Measurements from ENCODE around the gene ZBTB8OS. TPM values are rescaled to one million over a fixed set of nuclear protein-coding genes. Genes with fewer than 3 reads are reported as not detected.
A peak's percentile ranks its signal among the peaks of the same experiment; 100 is the strongest.

ZBTB8OS gene
- polyA plus RNA-seq, 3 donors = 40.2 to 85.6 (median 83.3) TPM

- Histone ChIP-seq H3K4me3 (replicated peaks in 1 of 3; ENCODE audit: low read depth in 2 of 3, low read length in 3 of 3) (no peak overlapping the region), H3K9ac (ENCODE audit: insufficient read depth, low read length, poor library complexity, severe bottlenecking) (no peak overlapping the region), H3K4me1 (ENCODE audit: control insufficient read depth in 1 of 2, insufficient read depth in 2 of 2, low read length in 2 of 2) (no peaks in the 10 kb centered on the region), H4K20me1 (ENCODE audit: insufficient read depth, low read length) (peaks cover 6% of the 10 kb centered on the region), H3K36me3 (replicated peaks in 1 of 2; ENCODE audit: control insufficient read depth in 1 of 2, insufficient read depth in 2 of 2, low read length in 2 of 2) (peaks cover 8 to 48% of the 10 kb centered on the region in 2 donors), H3K27ac (ENCODE audit: low read depth in 1 of 2, low read length in 2 of 2) (no peak overlapping the region), H3K27me3 (ENCODE audit: control insufficient read depth in 2 of 2, insufficient read depth in 2 of 2, low read length in 2 of 2) (no peaks in the 10 kb centered on the region), H2AFZ (ENCODE audit: insufficient read depth, low read depth, low read length, poor library complexity, severe bottlenecking) (no peak overlapping the region), H3K4me2 (replicated peaks; ENCODE audit: extremely low read depth, low read length, poor library complexity, severe bottlenecking) (no peak overlapping the region), H3K9me3 (replicated peaks in 1 of 2; ENCODE audit: control insufficient read depth in 1 of 2, insufficient read depth in 1 of 2, low read length in 2 of 2) (no peaks in the 10 kb centered on the region), H3K79me2 (ENCODE audit: insufficient read depth, low read length) (no peaks in the 10 kb centered on the region)
- intact Hi-C loops (cut with micrococcal nuclease) = no loop called here
- Mint-ChIP-seq H3K27ac (peak overlapping the region in 1 of 7 donors; percentile 48), H3K4me1 (peaks cover 5% of the 10 kb centered on the region), H3K36me3 (peaks cover 33 to 42% of the 10 kb centered on the region in 2 donors), H3K27me3 (ENCODE audit: low read depth in 3 of 3) (peaks cover 0 to 4% (median under 1%) of the 10 kb centered on the region in 3 donors), H3K9me3 (peaks cover 0 to 2% (median 0%) of the 10 kb centered on the region in 7 donors), H3K4me3 (no peak overlapping the region)
- TF ChIP-seq, protein P1, sequence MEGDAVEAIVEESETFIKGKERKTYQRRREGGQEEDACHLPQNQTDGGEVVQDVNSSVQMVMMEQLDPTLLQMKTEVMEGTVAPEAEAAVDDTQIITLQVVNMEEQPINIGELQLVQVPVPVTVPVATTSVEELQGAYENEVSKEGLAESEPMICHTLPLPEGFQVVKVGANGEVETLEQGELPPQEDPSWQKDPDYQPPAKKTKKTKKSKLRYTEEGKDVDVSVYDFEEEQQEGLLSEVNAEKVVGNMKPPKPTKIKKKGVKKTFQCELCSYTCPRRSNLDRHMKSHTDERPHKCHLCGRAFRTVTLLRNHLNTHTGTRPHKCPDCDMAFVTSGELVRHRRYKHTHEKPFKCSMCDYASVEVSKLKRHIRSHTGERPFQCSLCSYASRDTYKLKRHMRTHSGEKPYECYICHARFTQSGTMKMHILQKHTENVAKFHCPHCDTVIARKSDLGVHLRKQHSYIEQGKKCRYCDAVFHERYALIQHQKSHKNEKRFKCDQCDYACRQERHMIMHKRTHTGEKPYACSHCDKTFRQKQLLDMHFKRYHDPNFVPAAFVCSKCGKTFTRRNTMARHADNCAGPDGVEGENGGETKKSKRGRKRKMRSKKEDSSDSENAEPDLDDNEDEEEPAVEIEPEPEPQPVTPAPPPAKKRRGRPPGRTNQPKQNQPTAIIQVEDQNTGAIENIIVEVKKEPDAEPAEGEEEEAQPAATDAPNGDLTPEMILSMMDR (IDR thresholded peaks at IDR 0.05) = no peak
- 100% methylated on average over 1 of the region's 5 CpGs for WGBS (ENCODE audit: insufficient coverage)
- DNase-seq = no peak
These were observed 31.6 kb downstream of the ZBTB8OS start for GRCh38 chr1:32618673-32619221.

- peaks cover 13 to 14% of the 10 kb centered on the region in 2 donors for H3K4me1 ChIP-seq (ENCODE audit: control insufficient read depth in 1 of 2, insufficient read depth in 2 of 2, low read length in 2 of 2)
- H3K9me3 Mint-ChIP-seq = peaks cover 0 to 2% (median 0%) of the 10 kb centered on the region in 7 donors
These were observed 36.9 kb downstream of the ZBTB8OS start for GRCh38 chr1:32613472-32613871.

More at GRCh38 chr1:32613472-32613871, 36.9 kb downstream of the ZBTB8OS start:
- Histone ChIP-seq H3K27ac (ENCODE audit: low read depth in 1 of 2, low read length in 2 of 2) (no peak overlapping the region), H3K27me3 (ENCODE audit: control insufficient read depth in 2 of 2, insufficient read depth in 2 of 2, low read length in 2 of 2) (no peaks in the 10 kb centered on the region), H3K9me3 (replicated peaks in 1 of 2; ENCODE audit: control insufficient read depth in 1 of 2, insufficient read depth in 1 of 2, low read length in 2 of 2) (no peaks in the 10 kb centered on the region), H4K20me1 (ENCODE audit: insufficient read depth, low read length) (no peaks in the 10 kb centered on the region), H3K79me2 (ENCODE audit: insufficient read depth, low read length) (no peaks in the 10 kb centered on the region), H3K4me3 (replicated peaks in 1 of 3; ENCODE audit: low read depth in 2 of 3, low read length in 3 of 3) (no peak overlapping the region), H2AFZ (ENCODE audit: insufficient read depth, low read depth, low read length, poor library complexity, severe bottlenecking) (no peak overlapping the region), H3K36me3 (replicated peaks in 1 of 2; ENCODE audit: control insufficient read depth in 1 of 2, insufficient read depth in 2 of 2, low read length in 2 of 2) (no peaks in the 10 kb centered on the region), H3K9ac (ENCODE audit: insufficient read depth, low read length, poor library complexity, severe bottlenecking) (no peak overlapping the region), H3K4me2 (replicated peaks; ENCODE audit: extremely low read depth, low read length, poor library complexity, severe bottlenecking) (no peak overlapping the region)
- Mint-ChIP-seq H3K4me3 (no peak overlapping the region), H3K27me3 (ENCODE audit: low read depth in 3 of 3) (peaks cover 1 to 6% (median 4%) of the 10 kb centered on the region in 3 donors), H3K27ac (no peak overlapping the region), H3K36me3 (peaks cover 2 to 3% of the 10 kb centered on the region in 2 donors), H3K4me1 (peaks cover 13% of the 10 kb centered on the region)
- intact Hi-C loops (cut with micrococcal nuclease) = no loop called here
- no peak for DNase-seq
- 95% methylated on average over 4 of the region's 5 CpGs for WGBS (ENCODE audit: insufficient coverage)
- TF ChIP-seq, protein P1 (IDR thresholded peaks at IDR 0.05) = no peak

Data from CD14-positive monocyte (primary cell).